Testis (tissue), 3 donors: ENCODE measurements around the gene EFNA5. TPM values are rescaled to one million over a fixed set of nuclear protein-coding genes. Genes with fewer than 3 reads are reported as not detected.

ENCODE experiments used
- DNase-seq: peaks from one replicate; pipeline ENCODE4 v3.0.0-alpha.2; 2019
- H3K27ac ChIP-seq, 2 donors: fragments of 200-600 bp; sonication (generic); one replicate each; pipeline ENCODE4 v1.5.1; 2019
- H3K27me3 ChIP-seq: fragments of 200-600 bp; sonication (generic); one replicate; pipeline ENCODE4 v1.5.1; 2019
- H3K36me3 ChIP-seq: fragments of 200-600 bp; sonication (generic); one replicate; pipeline ENCODE4 v1.5.1; 2017; ENCODE audit warnings: low read depth; ENCODE audit errors: missing control alignments
- H3K4me1 ChIP-seq: fragments of 200-600 bp; sonication (generic); one replicate; pipeline ENCODE4 v1.5.1; 2019
- H3K4me3 ChIP-seq, 2 donors: fragments of 200-600 bp; sonication (generic); one replicate each; pipeline ENCODE4 v1.5.1; 2017 to 2019
- H3K9me3 ChIP-seq: fragments of 200-600 bp; sonication (generic); one replicate; pipeline ENCODE4 v1.5.1; 2017
- POLR2A ChIP-seq: fragments of 450-650 bp; IDR thresholded peaks from one replicate; pipeline ENCODE4 v1.6.1; 2017; ENCODE audit warnings: antibody characterized with exemption, mild to moderate bottlenecking, moderate library complexity
- WGBS, 2 donors: methylation state at CpG; one replicate each; pipeline ENCODE4 v1.1.5; 2018; 5-methylcytosine and 5-hydroxymethylcytosine counted together
- intact Hi-C: fragments of 100-400 bp; cut with DNase I; formaldehyde crosslinking; loops from one replicate; pipeline ENCODE4 v1.15.1; 2023; ENCODE audit warnings: low total_unique reads
- polyA plus RNA-seq: library from polyadenylated mRNA; stranded (reverse); fragments of 350-450 nt; fragmentation: Illumina TruSeq; extraction: RNeasy Lipid Tissue Mini Kit (QIAGEN cat#74804); gene quantifications from one replicate; pipeline ENCODE4 v1.2.3, GENCODE V29; 2014; ENCODE audit warnings: low read depth, low replicate concordance; ENCODE audit not compliant: insufficient read depth
- total RNA-seq, 2 donors: library from RNA; depleted of rRNA; stranded (reverse); fragments of >200 nt; gene quantifications; one replicate each; pipeline ENCODE4 v1.2.3, GENCODE V29; 2016
- TF ChIP-seq, protein P1 (sequence below), 3 experiments: fragments of 450-650 bp in 2 of 3; fragments of 200-600 bp in 1 of 3; sonication (generic) in 1 of 3; IDR thresholded peaks; one replicate each; pipeline ENCODE4 v1.5.1; 2016 to 2019; ENCODE audit warnings: antibody characterized with exemption in 3 of 3, mild to moderate bottlenecking in 2 of 3, moderate library complexity in 1 of 3

The EFNA5 gene
- total and polyA plus RNA-seq, 3 donors from 2014 or later: 2.6 to 5.4 (median 3.5) TPM

DNA sequence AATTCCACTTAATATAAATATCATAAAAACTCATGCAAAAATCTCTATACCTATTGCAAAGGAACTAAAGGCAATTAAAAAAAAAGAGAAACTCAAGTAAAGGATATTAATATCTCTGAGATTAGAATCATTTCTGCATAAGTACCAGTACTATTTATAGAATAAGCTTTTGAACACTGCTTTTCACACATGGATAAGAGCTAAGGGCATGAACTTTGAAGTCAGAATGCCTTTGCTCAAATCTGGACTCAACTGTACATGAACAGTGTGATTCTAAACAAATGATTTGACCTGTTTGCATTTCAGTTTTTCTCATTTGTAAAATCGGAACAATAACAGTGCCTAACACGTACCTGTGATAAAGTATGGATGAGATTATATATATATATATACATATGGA, 255.9 kb downstream of the EFNA5 start:
- Histone ChIP-seq H3K4me1 (no peaks in the 10 kb centered on the region), H3K27me3 (no peaks in the 10 kb centered on the region), H3K9me3 (no peaks in the 10 kb centered on the region), H3K4me3 (no peak overlapping the region), H3K27ac (no peak overlapping the region), H3K36me3 (no peaks in the 10 kb centered on the region)
- TF ChIP-seq, protein P1, sequence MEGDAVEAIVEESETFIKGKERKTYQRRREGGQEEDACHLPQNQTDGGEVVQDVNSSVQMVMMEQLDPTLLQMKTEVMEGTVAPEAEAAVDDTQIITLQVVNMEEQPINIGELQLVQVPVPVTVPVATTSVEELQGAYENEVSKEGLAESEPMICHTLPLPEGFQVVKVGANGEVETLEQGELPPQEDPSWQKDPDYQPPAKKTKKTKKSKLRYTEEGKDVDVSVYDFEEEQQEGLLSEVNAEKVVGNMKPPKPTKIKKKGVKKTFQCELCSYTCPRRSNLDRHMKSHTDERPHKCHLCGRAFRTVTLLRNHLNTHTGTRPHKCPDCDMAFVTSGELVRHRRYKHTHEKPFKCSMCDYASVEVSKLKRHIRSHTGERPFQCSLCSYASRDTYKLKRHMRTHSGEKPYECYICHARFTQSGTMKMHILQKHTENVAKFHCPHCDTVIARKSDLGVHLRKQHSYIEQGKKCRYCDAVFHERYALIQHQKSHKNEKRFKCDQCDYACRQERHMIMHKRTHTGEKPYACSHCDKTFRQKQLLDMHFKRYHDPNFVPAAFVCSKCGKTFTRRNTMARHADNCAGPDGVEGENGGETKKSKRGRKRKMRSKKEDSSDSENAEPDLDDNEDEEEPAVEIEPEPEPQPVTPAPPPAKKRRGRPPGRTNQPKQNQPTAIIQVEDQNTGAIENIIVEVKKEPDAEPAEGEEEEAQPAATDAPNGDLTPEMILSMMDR (IDR thresholded peaks at IDR 0.05): no peak
- no peak for TF ChIP-seq POLR2A
- DNase-seq: no peak
- 93 to 96% methylated on average over 2 of the region's 2 CpGs for whole genome bisulfite sequencing, 2 donors
- intact Hi-C loops: no loop called here

DNA sequence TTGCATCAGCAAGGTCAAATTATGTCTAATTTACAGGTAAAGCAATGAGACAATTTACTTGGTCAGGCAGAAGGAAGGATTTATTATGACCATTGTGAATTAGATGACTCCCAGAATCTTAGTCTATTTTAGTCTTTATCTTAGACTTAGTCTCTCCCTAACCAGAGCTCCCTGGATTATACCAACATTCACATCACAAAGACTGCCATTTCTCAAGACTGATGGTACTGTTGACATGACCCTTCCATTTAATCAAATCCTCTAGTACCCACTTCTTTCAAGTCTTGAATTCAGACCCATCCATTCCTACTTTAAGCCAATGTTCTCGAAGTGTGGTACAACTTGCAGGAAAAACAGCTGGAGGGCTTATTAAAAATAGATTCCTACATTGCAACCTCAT, 257.0 kb downstream of the EFNA5 start:
- no peaks in the 10 kb centered on the region for H3K27me3 ChIP-seq
- no peak for DNase-seq
- intact Hi-C loops: no loop called here
- TF ChIP-seq, protein P1 (IDR thresholded peaks at IDR 0.05): no peak
- TF ChIP-seq POLR2A: no peak
- H3K4me1 ChIP-seq: no peaks in the 10 kb centered on the region
- H3K27ac ChIP-seq: no peak overlapping the region
- 89 to 97% methylated on average over 1 of the region's 1 CpG for WGBS, 2 donors
- H3K9me3 ChIP-seq: no peaks in the 10 kb centered on the region
- H3K4me3 ChIP-seq: no peak overlapping the region
- no peaks in the 10 kb centered on the region for H3K36me3 ChIP-seq

DNA sequence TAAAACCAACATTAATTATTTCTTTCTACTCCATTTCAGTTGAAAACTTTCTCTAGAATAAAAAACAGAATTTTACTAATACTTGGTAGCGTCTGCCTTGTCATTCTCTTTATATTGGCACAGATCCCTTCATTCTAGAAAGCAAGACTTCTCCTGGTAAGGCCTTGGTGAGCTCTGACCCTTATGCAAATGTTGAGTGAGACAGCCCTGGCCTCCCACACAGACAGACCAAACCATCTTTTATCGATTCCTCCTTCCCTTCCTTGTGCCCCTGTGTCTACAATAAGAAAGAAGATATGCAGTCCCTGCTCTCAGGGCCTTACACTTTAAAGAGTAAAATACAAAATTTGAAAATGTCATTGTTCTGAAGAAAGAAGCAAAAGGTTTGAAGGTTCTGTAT, 262.2 kb downstream of the EFNA5 start:
- no peaks in the 10 kb centered on the region for H3K27me3 ChIP-seq
- intact Hi-C loops: no loop called here
- no peak for DNase-seq
- no peaks in the 10 kb centered on the region for H3K9me3 ChIP-seq
- no peak overlapping the region for H3K27ac ChIP-seq
- H3K4me1 ChIP-seq: no peaks in the 10 kb centered on the region
- TF ChIP-seq, protein P1 (IDR thresholded peaks at IDR 0.05): no peak
- TF ChIP-seq POLR2A: no peak
- 77 to 81% methylated on average over 2 of the region's 2 CpGs for WGBS, 2 donors
- no peak overlapping the region for H3K4me3 ChIP-seq
- no peaks in the 10 kb centered on the region for H3K36me3 ChIP-seq

DNA sequence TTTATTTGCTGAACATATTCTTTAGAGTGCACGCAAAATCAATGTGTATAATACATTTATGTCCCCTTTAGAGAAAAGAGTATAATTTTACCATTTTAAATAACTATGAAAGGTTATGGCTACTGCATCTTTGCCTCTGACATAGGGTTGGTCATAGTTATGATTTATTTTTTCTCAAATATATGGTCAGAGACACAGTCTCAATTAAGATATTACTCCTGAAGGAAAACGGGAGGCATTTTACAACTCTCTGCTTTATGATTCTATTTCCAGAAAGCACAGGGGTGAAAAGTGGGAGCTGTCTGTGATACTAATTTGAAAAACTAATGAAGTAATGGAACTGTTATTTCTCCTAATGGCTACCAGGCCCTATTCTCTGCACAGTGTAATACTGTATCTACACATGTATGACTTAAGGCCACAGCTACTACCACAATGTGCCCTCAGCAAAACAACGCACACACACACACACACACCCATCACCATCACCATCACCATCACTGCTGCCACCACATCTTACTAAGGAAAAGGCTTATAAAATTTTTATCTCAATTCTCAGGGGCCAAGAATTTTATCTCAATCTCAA, 262.9 kb downstream of the EFNA5 start:
- no peak overlapping the region for H3K4me3 ChIP-seq
- intact Hi-C loops: no loop called here
- WGBS, 2 donors: 66 to 92% methylated on average over 3 of the region's 3 CpGs
- H3K9me3 ChIP-seq: no peaks in the 10 kb centered on the region
- no peaks in the 10 kb centered on the region for H3K27me3 ChIP-seq
- TF ChIP-seq, protein P1 (IDR thresholded peaks at IDR 0.05): no peak
- no peak for TF ChIP-seq POLR2A
- no peak for DNase-seq
- no peak overlapping the region for H3K27ac ChIP-seq
- no peaks in the 10 kb centered on the region for H3K36me3 ChIP-seq
- peaks cover under 1% of the 10 kb centered on the region for H3K4me1 ChIP-seq
